GM12891 (cell line): ENCODE results near the gene ARSK.

Source experiments
- POLR2A ChIP-seq: IDR thresholded peaks from 2 replicates; pipeline ENCODE4 v1.6.1; 2011; ENCODE audit warnings: low read depth, low read length, control low read depth
- POLR2AphosphoS5 ChIP-seq: IDR thresholded peaks from 2 replicates; pipeline ENCODE4 v1.6.1; 2011; ENCODE audit warnings: low read depth, low read length, control low read depth
- POU2F2 ChIP-seq: IDR thresholded peaks from 2 replicates; pipeline ENCODE4 v1.6.1; 2011; ENCODE audit warnings: low read depth, mild to moderate bottlenecking, control low read depth, low read length, moderate library complexity
- TAF1 ChIP-seq: IDR thresholded peaks from 2 replicates; pipeline ENCODE4 v1.6.1; 2011; ENCODE audit warnings: low read depth, low read length, control low read depth

- TF ChIP-seq POLR2A, result no peak
- no peak for TF ChIP-seq POLR2AphosphoS5
- TF ChIP-seq TAF1, result no peak
- TF ChIP-seq POU2F2, result no peak
These were observed 35.2 kb upstream of the ARSK start for GRCh38 chr5:95519681-95520080.
